Lower leg skin (tissue), 4 donors: ENCODE measurements around the gene DGKI. TPM values are rescaled to one million over a fixed set of nuclear protein-coding genes. Genes with fewer than 3 reads are reported as not detected.

Experiments used
- DNase-seq, 2 donors: peaks; one replicate each; pipeline ENCODE4 v3.0.0-alpha.2; 2019; ENCODE audit warnings: low spot score in 2 of 2
- H3K4me3 ChIP-seq: fragments of 200-600 bp; sonication (generic); 2 replicates; pipeline ENCODE4 v1.5.1; 2017; ENCODE audit warnings: mild to moderate bottlenecking, low read depth; ENCODE audit not compliant: poor library complexity, severe bottlenecking
- CTCF ChIP-seq, 3 donors: fragments of 450-650 bp; IDR thresholded peaks; one replicate each; pipeline ENCODE4 v1.5.1; 2016; ENCODE audit warnings: antibody characterized with exemption in 3 of 3, mild to moderate bottlenecking in 3 of 3, moderate library complexity in 2 of 3
- POLR2A ChIP-seq, 2 donors: fragments of 450-650 bp; IDR thresholded peaks; one replicate each; pipeline ENCODE4 v1.6.1; 2016 to 2017; ENCODE audit warnings: antibody characterized with exemption in 2 of 2, mild to moderate bottlenecking in 1 of 2, moderate library complexity in 1 of 2
- WGBS, 2 donors: methylation state at CpG; one replicate each; pipeline ENCODE4 v1.1.5; 2018; 5-methylcytosine and 5-hydroxymethylcytosine counted together
- intact Hi-C: fragments of 100-400 bp; cut with DNase I; formaldehyde crosslinking; loops from one replicate; pipeline ENCODE4 v1.15.0; 2023; ENCODE audit warnings: low total_unique reads
- total RNA-seq, 4 donors: library from RNA; depleted of rRNA; stranded (reverse); fragments of >200 nt; gene quantifications; one replicate each; pipeline ENCODE4 v1.1.0, GENCODE V29; 2016

Gene DGKI
- total RNA-seq, 4 donors from 2014 or later, result 0.34 to 2.1 (median 1.3) TPM

GRCh38 chr7:137757146-137757925 is 89.4 kb downstream of the DGKI start:
- intact Hi-C loops, result no loop called here
- 81 to 87% methylated on average over 10 of the region's 10 CpGs for WGBS, 2 donors
- no peak for TF ChIP-seq POLR2A (IDR thresholded peaks at IDR 0.05)
- DNase-seq, result no peak
- no peak overlapping the region for H3K4me3 ChIP-seq

GRCh38 chr7:137755846-137756651 is 90.7 kb downstream of the DGKI start:
- TF ChIP-seq POLR2A (IDR thresholded peaks at IDR 0.05) (no peak), CTCF (IDR thresholded peaks at IDR 0.05) (no peak)
- intact Hi-C loops, result no loop called here
- WGBS, 2 donors, result 19 to 22% methylated on average over 5 of the region's 5 CpGs
- H3K4me3 ChIP-seq, result no peak overlapping the region
- DNase-seq, result no peak

GRCh38 chr7:137755427-137755826 is 91.3 kb downstream of the DGKI start:
- no peak for DNase-seq
- intact Hi-C loops, result no loop called here
- no peak overlapping the region for H3K4me3 ChIP-seq
- no peak for TF ChIP-seq CTCF (IDR thresholded peaks at IDR 0.05)
- WGBS, 2 donors, result 48% methylated on average over 4 of the region's 4 CpGs

GRCh38 chr7:137753948-137754851 is 92.6 kb downstream of the DGKI start:
- WGBS, 2 donors, result 25 to 26% methylated on average over 11 of the region's 11 CpGs

GRCh38 chr7:137753575-137753947 is 93.2 kb downstream of the DGKI start:
- WGBS, 2 donors, result 36 to 49% methylated on average over 3 of the region's 3 CpGs
- TF ChIP-seq POLR2A (IDR thresholded peaks at IDR 0.05), result no peak
- TF ChIP-seq CTCF (IDR thresholded peaks at IDR 0.05), result no peak
- no peak overlapping the region for H3K4me3 ChIP-seq
- no peak for DNase-seq
- intact Hi-C loops, result no loop called here

More at GRCh38 chr7:137753948-137754851, 92.6 kb downstream of the DGKI start:
- TF ChIP-seq CTCF (IDR thresholded peaks at IDR 0.05), result no peak
- no peak for TF ChIP-seq POLR2A (IDR thresholded peaks at IDR 0.05)
- DNase-seq, result no peak
- H3K4me3 ChIP-seq, result no peak overlapping the region
- intact Hi-C loops, result no loop called here
